Measurements from ENCODE around the gene SPPL3.

SPPL3 gene

GRCh38 chr12:120761519-120761934 lies 142.6 kb downstream of the SPPL3 start:
- H3K9ac ChIP-seq (ENCODE audit: low read length), result no peak overlapping the region
- no peak overlapping the region for H4K5ac ChIP-seq (ENCODE audit: low read length)
- H3K36me3 ChIP-seq (ENCODE audit: control insufficient read depth, insufficient read depth, low read length), result peaks cover 4% of the 10 kb centered on the region
- H3K18ac ChIP-seq (ENCODE audit: low read length), result no peak overlapping the region
- H3K4ac ChIP-seq (ENCODE audit: low read depth, low read length), result no peak overlapping the region
- H3K4me3 ChIP-seq (ENCODE audit: low read length), result no peak overlapping the region
- no peak overlapping the region for H3K4me2 ChIP-seq (ENCODE audit: low read length)
- no peaks in the 10 kb centered on the region for H3K4me1 ChIP-seq (ENCODE audit: control insufficient read depth, low read depth, low read length)
- no CpG with 5 or more reads among the region's 9 CpGs for WGBS (ENCODE audit: extremely low coverage, insufficient coverage, low lambda C conversion rate)
- no peak overlapping the region for H3K56ac ChIP-seq (ENCODE audit: low read length)
- H2BK5ac ChIP-seq (ENCODE audit: low read length), result no peak overlapping the region
- no peak overlapping the region for H4K8ac ChIP-seq (ENCODE audit: low read depth, low read length)
- H3K23ac ChIP-seq (ENCODE audit: low read length), result no peak overlapping the region
- no peaks in the 10 kb centered on the region for H3K27me3 ChIP-seq (ENCODE audit: insufficient read depth, low read length, poor library complexity)
- no peak overlapping the region for H3K27ac ChIP-seq (ENCODE audit: low read depth, low read length)
- H2BK15ac ChIP-seq (replicated peaks; ENCODE audit: low read depth), result no peak overlapping the region
- no peak overlapping the region for H2BK120ac ChIP-seq (ENCODE audit: low read depth, low read length)
- no peaks in the 10 kb centered on the region for H3K79me2 ChIP-seq (ENCODE audit: control insufficient read depth, insufficient read depth, low read length)
- H3K79me1 ChIP-seq (ENCODE audit: low read length), result no peaks in the 10 kb centered on the region
- no peak for DNase-seq
- H2AK5ac ChIP-seq (ENCODE audit: low read length), result no peak overlapping the region

GRCh38 chr12:120760349-120761254 lies 143.6 kb downstream of the SPPL3 start:
- no peak overlapping the region for H3K18ac ChIP-seq (ENCODE audit: low read length)
- no peaks in the 10 kb centered on the region for H3K4me1 ChIP-seq (ENCODE audit: control insufficient read depth, low read depth, low read length)
- WGBS (ENCODE audit: extremely low coverage, insufficient coverage, low lambda C conversion rate), result no CpG with 5 or more reads among the region's 21 CpGs
- H3K79me2 ChIP-seq (ENCODE audit: control insufficient read depth, insufficient read depth, low read length), result no peaks in the 10 kb centered on the region
- no peak overlapping the region for H3K4me2 ChIP-seq (ENCODE audit: low read length)
- no peak overlapping the region for H2BK15ac ChIP-seq (replicated peaks; ENCODE audit: low read depth)
- no peaks in the 10 kb centered on the region for H3K27me3 ChIP-seq (ENCODE audit: insufficient read depth, low read length, poor library complexity)
- no peak overlapping the region for H3K56ac ChIP-seq (ENCODE audit: low read length)
- no peak overlapping the region for H4K5ac ChIP-seq (ENCODE audit: low read length)
- H3K27ac ChIP-seq (ENCODE audit: low read depth, low read length), result no peak overlapping the region
- no peaks in the 10 kb centered on the region for H3K79me1 ChIP-seq (ENCODE audit: low read length)
- no peak overlapping the region for H3K4ac ChIP-seq (ENCODE audit: low read depth, low read length)
- no peak overlapping the region for H4K8ac ChIP-seq (ENCODE audit: low read depth, low read length)
- DNase-seq, result no peak
- no peak overlapping the region for H2BK120ac ChIP-seq (ENCODE audit: low read depth, low read length)
- H3K36me3 ChIP-seq (ENCODE audit: control insufficient read depth, insufficient read depth, low read length), result no peaks in the 10 kb centered on the region
- H2AK5ac ChIP-seq (ENCODE audit: low read length), result no peak overlapping the region
- no peak overlapping the region for H3K23ac ChIP-seq (ENCODE audit: low read length)
- no peak overlapping the region for H3K9ac ChIP-seq (ENCODE audit: low read length)
- H2BK5ac ChIP-seq (ENCODE audit: low read length), result no peak overlapping the region
- H3K4me3 ChIP-seq (ENCODE audit: low read length), result no peak overlapping the region

GRCh38 chr12:120759591-120760348 lies 144.4 kb downstream of the SPPL3 start:
- H2AK5ac ChIP-seq (ENCODE audit: low read length), result no peak overlapping the region
- H3K18ac ChIP-seq (ENCODE audit: low read length), result no peak overlapping the region
- no peak overlapping the region for H4K8ac ChIP-seq (ENCODE audit: low read depth, low read length)
- no peak overlapping the region for H3K23ac ChIP-seq (ENCODE audit: low read length)
- H3K4me3 ChIP-seq (ENCODE audit: low read length), result no peak overlapping the region
- no peak overlapping the region for H3K4me2 ChIP-seq (ENCODE audit: low read length)
- no peaks in the 10 kb centered on the region for H3K79me2 ChIP-seq (ENCODE audit: control insufficient read depth, insufficient read depth, low read length)
- H2BK15ac ChIP-seq (replicated peaks; ENCODE audit: low read depth), result no peak overlapping the region
- H3K4me1 ChIP-seq (ENCODE audit: control insufficient read depth, low read depth, low read length), result no peaks in the 10 kb centered on the region
- H2BK120ac ChIP-seq (ENCODE audit: low read depth, low read length), result no peak overlapping the region
- H3K79me1 ChIP-seq (ENCODE audit: low read length), result no peaks in the 10 kb centered on the region
- H3K27ac ChIP-seq (ENCODE audit: low read depth, low read length), result no peak overlapping the region
- H2BK5ac ChIP-seq (ENCODE audit: low read length), result no peak overlapping the region
- no peak overlapping the region for H4K5ac ChIP-seq (ENCODE audit: low read length)
- no peak overlapping the region for H3K56ac ChIP-seq (ENCODE audit: low read length)
- H3K9ac ChIP-seq (ENCODE audit: low read length), result no peak overlapping the region
- H3K4ac ChIP-seq (ENCODE audit: low read depth, low read length), result no peak overlapping the region
- H3K27me3 ChIP-seq (ENCODE audit: insufficient read depth, low read length, poor library complexity), result no peaks in the 10 kb centered on the region
- no peaks in the 10 kb centered on the region for H3K36me3 ChIP-seq (ENCODE audit: control insufficient read depth, insufficient read depth, low read length)
- WGBS (ENCODE audit: extremely low coverage, insufficient coverage, low lambda C conversion rate), result no CpG with 5 or more reads among the region's 27 CpGs
- DNase-seq, result no peak

- Histone ChIP-seq H3K4me2 (ENCODE audit: low read length) (no peak overlapping the region), H3K56ac (ENCODE audit: low read length) (no peak overlapping the region), H3K18ac (ENCODE audit: low read length) (no peak overlapping the region), H3K4ac (ENCODE audit: low read depth, low read length) (no peak overlapping the region), H4K5ac (ENCODE audit: low read length) (no peak overlapping the region), H2AK5ac (ENCODE audit: low read length) (no peak overlapping the region), H3K23ac (ENCODE audit: low read length) (no peak overlapping the region), H3K27me3 (ENCODE audit: insufficient read depth, low read length, poor library complexity) (no peaks in the 10 kb centered on the region), H3K79me1 (ENCODE audit: low read length) (no peaks in the 10 kb centered on the region), H3K79me2 (ENCODE audit: control insufficient read depth, insufficient read depth, low read length) (no peaks in the 10 kb centered on the region), H2BK120ac (ENCODE audit: low read depth, low read length) (no peak overlapping the region), H4K8ac (ENCODE audit: low read depth, low read length) (no peak overlapping the region), H3K4me1 (ENCODE audit: control insufficient read depth, low read depth, low read length) (no peaks in the 10 kb centered on the region), H2BK15ac (replicated peaks; ENCODE audit: low read depth) (no peak overlapping the region), H3K4me3 (ENCODE audit: low read length) (no peak overlapping the region), H3K36me3 (ENCODE audit: control insufficient read depth, insufficient read depth, low read length) (no peaks in the 10 kb centered on the region), H3K27ac (ENCODE audit: low read depth, low read length) (no peak overlapping the region), H2BK5ac (ENCODE audit: low read length) (no peak overlapping the region), H3K9ac (ENCODE audit: low read length) (no peak overlapping the region)
- no peak for DNase-seq
- no CpG with 5 or more reads among the region's 7 CpGs for WGBS (ENCODE audit: extremely low coverage, insufficient coverage, low lambda C conversion rate)
Observed at GRCh38 chr12:120758798-120759590, 145.2 kb downstream of the SPPL3 start.

- Histone ChIP-seq H3K18ac (ENCODE audit: low read length) (no peak overlapping the region), H3K27me3 (ENCODE audit: insufficient read depth, low read length, poor library complexity) (no peaks in the 10 kb centered on the region), H2AK5ac (ENCODE audit: low read length) (no peak overlapping the region), H3K56ac (ENCODE audit: low read length) (no peak overlapping the region), H3K23ac (ENCODE audit: low read length) (no peak overlapping the region), H3K79me2 (ENCODE audit: control insufficient read depth, insufficient read depth, low read length) (no peaks in the 10 kb centered on the region), H3K9ac (ENCODE audit: low read length) (no peak overlapping the region), H2BK120ac (ENCODE audit: low read depth, low read length) (no peak overlapping the region), H3K36me3 (ENCODE audit: control insufficient read depth, insufficient read depth, low read length) (no peaks in the 10 kb centered on the region), H3K4ac (ENCODE audit: low read depth, low read length) (no peak overlapping the region), H3K4me1 (ENCODE audit: control insufficient read depth, low read depth, low read length) (no peaks in the 10 kb centered on the region), H4K5ac (ENCODE audit: low read length) (no peak overlapping the region), H3K27ac (ENCODE audit: low read depth, low read length) (no peak overlapping the region), H4K8ac (ENCODE audit: low read depth, low read length) (no peak overlapping the region), H2BK15ac (replicated peaks; ENCODE audit: low read depth) (no peak overlapping the region), H3K4me2 (ENCODE audit: low read length) (no peak overlapping the region), H3K4me3 (ENCODE audit: low read length) (no peak overlapping the region), H3K79me1 (ENCODE audit: low read length) (no peaks in the 10 kb centered on the region), H2BK5ac (ENCODE audit: low read length) (no peak overlapping the region)
- DNase-seq, result no peak
- no CpG with 5 or more reads among the region's 6 CpGs for WGBS (ENCODE audit: extremely low coverage, insufficient coverage, low lambda C conversion rate)
Observed at GRCh38 chr12:120757949-120758348, 146.2 kb downstream of the SPPL3 start.
